Cardiac muscle cell (in vitro differentiated cells and primary cell): ENCODE measurements around the gene SAMD3. TPM values are rescaled to one million over a fixed set of nuclear protein-coding genes. Genes with fewer than 3 reads are reported as not detected.

ENCODE experiments used
- DNase-seq, 2 donors: peaks; one replicate each; pipeline versions ENCODE4 v3.0.0 to v3.0.0-alpha.2; 2010 to 2017; ENCODE audit warnings: low read depth in 1 of 2, low spot score in 1 of 2
- H3K27ac ChIP-seq: fragments of 200-600 bp; sonication (generic); 2 replicates; pipeline ENCODE4 v1.5.1; 2016
- H3K27me3 ChIP-seq: fragments of 200-600 bp; sonication (generic); 2 replicates; pipeline ENCODE4 v1.6.0; 2016; ENCODE audit warnings: control low read depth
- H3K36me3 ChIP-seq: fragments of 200-600 bp; sonication (generic); 2 replicates; pipeline ENCODE4 v1.5.1; 2016; ENCODE audit warnings: control low read depth
- H3K4me1 ChIP-seq: fragments of 200-600 bp; sonication (generic); 2 replicates; pipeline ENCODE4 v1.8.1; 2017; ENCODE audit warnings: low read depth, mild to moderate bottlenecking, mixed run types
- H3K4me3 ChIP-seq: fragments of 200-600 bp; sonication (generic); 2 replicates; pipeline ENCODE4 v1.5.1; 2016; ENCODE audit warnings: mild to moderate bottlenecking
- H3K9me3 ChIP-seq: fragments of 200-600 bp; sonication (generic); 2 replicates; pipeline ENCODE4 v1.5.1; 2017; ENCODE audit warnings: low read depth, mild to moderate bottlenecking, control low read depth
- CTCF ChIP-seq: IDR thresholded peaks from 2 replicates; pipeline ENCODE4 v1.5.1; 2012; ENCODE audit warnings: low read depth, mild to moderate bottlenecking, low read length
- polyA plus RNA-seq: library from polyadenylated mRNA; unstranded; fragments of >200 nt; fragmentation: Nextera tagmentation; extraction: Ambion mirVana; gene quantifications from 2 replicates; pipeline ENCODE4 v1.2.1, GENCODE V29; 2016
- total RNA-seq: library from RNA; depleted of rRNA; stranded (reverse); fragments of >200 nt; gene quantifications from 2 replicates; pipeline ENCODE4 v1.2.3, GENCODE V29; 2016

The SAMD3 gene
- total and polyA plus RNA-seq, 2 experiments from 2014 or later: not detected

GRCh38 chr6:130107710-130108109 lies 115.0 kb downstream of the SAMD3 start:
- TF ChIP-seq CTCF: no peak

GRCh38 chr6:130105996-130106704 lies 116.6 kb downstream of the SAMD3 start:
- no peak overlapping the region for H3K4me3 ChIP-seq
- no peaks in the 10 kb centered on the region for H3K27me3 ChIP-seq
- H3K27ac ChIP-seq: no peak overlapping the region
- no peak for DNase-seq
- H3K4me1 ChIP-seq: no peaks in the 10 kb centered on the region
- no peaks in the 10 kb centered on the region for H3K36me3 ChIP-seq
- H3K9me3 ChIP-seq: no peaks in the 10 kb centered on the region
- no peak for TF ChIP-seq CTCF

More at GRCh38 chr6:130107710-130108109, 115.0 kb downstream of the SAMD3 start:
- no peak overlapping the region for H3K27ac ChIP-seq
- no peak overlapping the region for H3K4me3 ChIP-seq
- DNase-seq: peak in 1 of 2 donors; percentile 5
- no peaks in the 10 kb centered on the region for H3K36me3 ChIP-seq
- no peaks in the 10 kb centered on the region for H3K4me1 ChIP-seq
- H3K9me3 ChIP-seq: no peaks in the 10 kb centered on the region
- no peaks in the 10 kb centered on the region for H3K27me3 ChIP-seq

GRCh38 chr6:130099119-130099518 lies 123.6 kb downstream of the SAMD3 start:
- H3K27ac ChIP-seq: no peak overlapping the region
- H3K9me3 ChIP-seq: no peaks in the 10 kb centered on the region
- DNase-seq: no peak
- no peaks in the 10 kb centered on the region for H3K4me1 ChIP-seq
- no peaks in the 10 kb centered on the region for H3K27me3 ChIP-seq
- H3K4me3 ChIP-seq: no peak overlapping the region
- no peaks in the 10 kb centered on the region for H3K36me3 ChIP-seq
- TF ChIP-seq CTCF: no peak

- H3K27ac ChIP-seq: no peak overlapping the region
- no peaks in the 10 kb centered on the region for H3K27me3 ChIP-seq
- TF ChIP-seq CTCF: no peak
- H3K4me1 ChIP-seq: no peaks in the 10 kb centered on the region
- DNase-seq: no peak
- no peaks in the 10 kb centered on the region for H3K9me3 ChIP-seq
- no peak overlapping the region for H3K4me3 ChIP-seq
- no peaks in the 10 kb centered on the region for H3K36me3 ChIP-seq
Observed at GRCh38 chr6:130098317-130098716, 124.4 kb downstream of the SAMD3 start.

Other genes with a start within 250 kb of the SAMD3 start
- gene L3MBTL3, start 204.4 kb downstream of the SAMD3 start, total RNA-seq: 4.9 and 5.2 TPM in 2 replicates
- 4.1 and 4.2 TPM in 2 replicates for gene L3MBTL3, start 204.4 kb downstream of the SAMD3 start, polyA plus RNA-seq
- 0.12 and 0.18 TPM in 2 replicates for gene TMEM200A, start 143.1 kb upstream of the SAMD3 start, total RNA-seq
- not detected in 2 replicates for gene TMEM200A, start 143.1 kb upstream of the SAMD3 start, polyA plus RNA-seq